SU-DHL-6 (cell line): ENCODE measurements around the gene C20orf144.

Experiments used
- H2AFZ ChIP-seq: fragments of 200-600 bp; sonication (generic); 2 replicates; pipeline ENCODE4 v1.6.1; 2014; ENCODE audit warnings: low read depth, mild to moderate bottlenecking, moderate library complexity, mixed read lengths, antibody characterized with exemption, low read length; ENCODE audit not compliant: severe bottlenecking
- H3F3A ChIP-seq: fragments of 200-600 bp; shearing (Covaris generic); 2 replicates; pipeline ENCODE4 v1.6.0; 2016; ENCODE audit warnings: antibody characterized with exemption, mild to moderate bottlenecking; ENCODE audit not compliant: insufficient read depth
- H3K27ac ChIP-seq: fragments of 200-600 bp; sonication (generic); 2 replicates; pipeline ENCODE4 v1.5.1; 2016; ENCODE audit warnings: low read depth, mild to moderate bottlenecking, low read length, moderate library complexity, mixed read lengths
- H3K27me3 ChIP-seq: fragments of 200-600 bp; sonication (generic), shearing (Covaris generic); 2 replicates; pipeline ENCODE4 v1.6.0; 2014; ENCODE audit warnings: mild to moderate bottlenecking, low read length
- H3K36me3 ChIP-seq: fragments of 200-600 bp; sonication (generic); 2 replicates; pipeline ENCODE4 v1.6.1; 2014; ENCODE audit warnings: mild to moderate bottlenecking, low read length, mixed read lengths
- H3K4me2 ChIP-seq: fragments of 300-600, 200-600 bp; shearing (Covaris generic), sonication (generic); 2 replicates; pipeline ENCODE4 v1.6.0; 2014; ENCODE audit warnings: low read length, low read depth, mild to moderate bottlenecking; ENCODE audit not compliant: poor library complexity, severe bottlenecking
- H3K4me3 ChIP-seq: fragments of 200-600 bp; sonication (generic); 2 replicates; pipeline ENCODE4 v1.5.1; 2014; ENCODE audit warnings: antibody characterized with exemption, low read length, mild to moderate bottlenecking, mixed read lengths; ENCODE audit not compliant: insufficient read depth, poor library complexity, severe bottlenecking
- H3K79me2 ChIP-seq: fragments of 200-600 bp; sonication (generic); 2 replicates; pipeline ENCODE4 v1.6.1; 2014; ENCODE audit warnings: mild to moderate bottlenecking, low read length, moderate library complexity; ENCODE audit not compliant: insufficient read depth
- H3K9ac ChIP-seq: fragments of 200-600 bp; sonication (generic); 2 replicates; pipeline ENCODE4 v1.7.0; 2014; ENCODE audit warnings: mild to moderate bottlenecking, low read length
- H3K9me2 ChIP-seq: fragments of 200-600 bp; sonication (generic); replicated peaks from 2 replicates; pipeline ENCODE4 v1.6.1; 2014; ENCODE audit warnings: low read length; ENCODE audit not compliant: insufficient read depth
- H3K9me3 ChIP-seq: fragments of 200-600 bp; sonication (generic); 2 replicates; pipeline ENCODE4 v1.6.1; 2014; ENCODE audit warnings: low read length, mixed read lengths; ENCODE audit not compliant: insufficient read depth
- H4K20me1 ChIP-seq: fragments of 200-600 bp; sonication (generic); 2 replicates; pipeline ENCODE4 v1.6.1; 2014; ENCODE audit warnings: low read depth, mild to moderate bottlenecking, antibody characterized with exemption, low read length, moderate library complexity, mixed read lengths
- EZH2phosphoT487 ChIP-seq: fragments of 200-600 bp; sonication (generic), shearing (Covaris generic); conservative IDR thresholded peaks from 2 replicates; pipeline ENCODE4 v1.6.1; 2018; ENCODE audit warnings: mild to moderate bottlenecking, antibody characterized with exemption, low read length, moderate library complexity, mixed read lengths
- TF ChIP-seq, protein P1 (sequence below): fragments of 200-600 bp; sonication (generic); IDR thresholded peaks from one replicate; pipeline ENCODE4 v1.5.1; 2017; ENCODE audit warnings: antibody characterized with exemption, mild to moderate bottlenecking, low read length, moderate library complexity; ENCODE audit not compliant: insufficient read depth, poor library complexity, severe bottlenecking

C20orf144 gene

DNA sequence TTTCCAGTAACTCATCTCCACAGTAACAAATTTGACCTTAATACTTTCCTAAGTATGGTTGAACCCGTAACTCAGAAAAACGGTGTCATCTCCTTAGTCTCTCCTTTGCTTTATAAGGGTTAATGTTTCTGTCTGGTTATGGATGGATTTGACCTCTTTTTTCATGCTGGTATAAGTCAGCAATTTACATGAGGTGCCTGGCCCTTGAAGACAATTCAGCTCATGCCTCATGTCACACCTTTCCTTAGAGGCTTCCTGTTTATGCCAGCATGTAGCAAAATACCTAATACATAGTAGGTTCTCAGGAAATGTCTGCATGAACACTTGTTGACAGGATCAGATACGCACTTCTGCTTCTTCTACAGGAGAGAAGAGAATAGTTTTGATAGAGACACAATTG, 37.7 kb upstream of the C20orf144 start:
- Histone ChIP-seq H3K9ac (no peak overlapping the region), H2AFZ (no peak overlapping the region), H3F3A (no peaks in the 10 kb centered on the region), H4K20me1 (no peaks in the 10 kb centered on the region), H3K36me3 (no peaks in the 10 kb centered on the region), H3K27me3 (no peaks in the 10 kb centered on the region), H3K79me2 (no peaks in the 10 kb centered on the region), H3K9me3 (no peaks in the 10 kb centered on the region), H3K27ac (no peak overlapping the region), H3K9me2 (no peaks in the 10 kb centered on the region), H3K4me2 (no peak overlapping the region), H3K4me3 (no peak overlapping the region)
- no peak for TF ChIP-seq EZH2phosphoT487
- TF ChIP-seq, protein P1, sequence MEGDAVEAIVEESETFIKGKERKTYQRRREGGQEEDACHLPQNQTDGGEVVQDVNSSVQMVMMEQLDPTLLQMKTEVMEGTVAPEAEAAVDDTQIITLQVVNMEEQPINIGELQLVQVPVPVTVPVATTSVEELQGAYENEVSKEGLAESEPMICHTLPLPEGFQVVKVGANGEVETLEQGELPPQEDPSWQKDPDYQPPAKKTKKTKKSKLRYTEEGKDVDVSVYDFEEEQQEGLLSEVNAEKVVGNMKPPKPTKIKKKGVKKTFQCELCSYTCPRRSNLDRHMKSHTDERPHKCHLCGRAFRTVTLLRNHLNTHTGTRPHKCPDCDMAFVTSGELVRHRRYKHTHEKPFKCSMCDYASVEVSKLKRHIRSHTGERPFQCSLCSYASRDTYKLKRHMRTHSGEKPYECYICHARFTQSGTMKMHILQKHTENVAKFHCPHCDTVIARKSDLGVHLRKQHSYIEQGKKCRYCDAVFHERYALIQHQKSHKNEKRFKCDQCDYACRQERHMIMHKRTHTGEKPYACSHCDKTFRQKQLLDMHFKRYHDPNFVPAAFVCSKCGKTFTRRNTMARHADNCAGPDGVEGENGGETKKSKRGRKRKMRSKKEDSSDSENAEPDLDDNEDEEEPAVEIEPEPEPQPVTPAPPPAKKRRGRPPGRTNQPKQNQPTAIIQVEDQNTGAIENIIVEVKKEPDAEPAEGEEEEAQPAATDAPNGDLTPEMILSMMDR = no peak

DNA sequence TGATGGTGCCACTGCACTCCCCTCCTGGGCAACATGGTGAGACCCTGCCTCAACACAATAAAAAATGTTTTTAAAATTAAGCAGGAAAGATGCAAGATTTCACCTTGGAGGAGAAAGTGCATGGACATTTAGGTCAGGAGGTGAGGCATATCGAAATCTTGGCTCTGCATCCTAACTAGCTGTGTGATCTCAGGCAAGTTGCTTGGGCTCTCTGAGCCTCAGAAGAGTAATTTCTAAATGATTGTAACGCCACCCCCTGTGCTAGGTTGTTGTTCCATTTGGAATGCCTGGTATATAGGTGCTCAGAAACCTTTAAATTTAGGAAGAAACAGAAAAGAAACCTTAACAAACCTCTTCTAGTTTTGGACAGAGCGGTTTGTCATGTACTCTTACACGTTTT, 35.9 kb upstream of the C20orf144 start:
- Histone ChIP-seq H2AFZ (no peak overlapping the region), H3F3A (no peaks in the 10 kb centered on the region), H3K4me3 (no peak overlapping the region), H3K4me2 (no peak overlapping the region), H3K36me3 (no peaks in the 10 kb centered on the region), H3K9ac (no peak overlapping the region), H3K9me3 (no peaks in the 10 kb centered on the region), H4K20me1 (no peaks in the 10 kb centered on the region), H3K27ac (no peak overlapping the region), H3K27me3 (no peaks in the 10 kb centered on the region), H3K79me2 (no peaks in the 10 kb centered on the region), H3K9me2 (no peaks in the 10 kb centered on the region)
- TF ChIP-seq, protein P1 = no peak
- no peak for TF ChIP-seq EZH2phosphoT487

DNA sequence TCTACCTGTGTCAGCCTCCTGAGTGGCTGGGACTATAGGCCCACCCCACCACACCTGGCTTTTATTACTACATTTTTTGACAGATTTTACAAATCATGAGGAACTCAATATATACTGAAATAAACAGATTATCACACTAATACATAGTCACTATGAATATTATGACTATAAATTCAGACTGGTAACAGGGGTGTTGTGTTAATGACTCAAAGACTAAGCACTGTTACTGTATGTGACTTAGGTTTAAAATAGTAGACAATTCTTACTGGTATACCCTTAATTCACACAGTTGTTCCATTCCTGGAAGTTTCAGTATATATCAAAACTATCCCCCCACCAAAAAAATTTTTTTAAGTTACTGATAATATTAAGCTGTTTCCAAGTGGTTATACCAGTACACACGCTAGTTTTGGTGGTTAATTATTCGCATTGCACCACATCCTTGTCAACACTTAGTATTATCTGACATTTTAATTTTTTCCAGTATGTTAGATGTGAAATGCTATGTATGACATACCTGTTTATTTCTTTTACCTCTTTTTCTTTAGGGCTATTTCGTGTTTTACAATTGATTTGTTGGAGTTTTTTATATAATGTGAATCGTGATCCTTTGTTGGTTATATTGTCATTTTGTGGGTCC, 34.4 kb upstream of the C20orf144 start:
- Histone ChIP-seq H3K4me2 (no peak overlapping the region), H3K4me3 (no peak overlapping the region), H3K9ac (no peak overlapping the region), H4K20me1 (no peaks in the 10 kb centered on the region), H3K27ac (no peak overlapping the region), H3K36me3 (no peaks in the 10 kb centered on the region), H3F3A (no peaks in the 10 kb centered on the region), H2AFZ (no peak overlapping the region), H3K9me2 (no peaks in the 10 kb centered on the region), H3K79me2 (no peaks in the 10 kb centered on the region), H3K9me3 (no peaks in the 10 kb centered on the region), H3K27me3 (no peaks in the 10 kb centered on the region)
- TF ChIP-seq EZH2phosphoT487 = no peak
- TF ChIP-seq, protein P1 = no peak
